GM12878 (cell line): ENCODE results near the gene ROBO1. TPM values are rescaled to one million over a fixed set of nuclear protein-coding genes. Genes with fewer than 3 reads are reported as not detected.
A peak's percentile ranks its signal among the peaks of the same experiment; 100 is the strongest.

ENCODE experiments used
- ATAC-seq: fragments of 200-7000 bp; cut with Tn5 transposase; 3 replicates; pipeline ENCODE4 v1.9.1; 2020; ENCODE audit warnings: mild to moderate bottlenecking, moderate library complexity
- BruUV-seq: library from RNA; stranded (reverse); fragments of 400-500 nt; replicated peaks from 2 replicates; lab custom pipeline; 2021; lab: Mats Ljungman, UMichigan
- CTCF ChIA-PET: fragments of 300-600 bp; sonication (Branson Sonifier 250); formaldehyde crosslinking; extraction: SDS; loops from one replicate; lab custom pipeline; 2021; ENCODE audit warnings: inconsistent platforms; lab: Yijun Ruan, JAX
- POLR2A ChIA-PET: fragments of 350-600 bp; formaldehyde crosslinking; extraction: SDS; loops from one replicate; lab custom pipeline; 2021; ENCODE audit warnings: inconsistent platforms; lab: Charles Lee
- RAD21 ChIA-PET: fragments of 300-600 bp; sonication (Branson Sonifier 250); formaldehyde crosslinking; loops from one replicate; lab custom pipeline; 2023; ENCODE audit warnings: antibody characterized with exemption; ENCODE audit not compliant: unreplicated experiment; lab: Charles Lee
- SMC1A ChIA-PET: fragments of 300-600 bp; sonication (Branson Sonifier 250); formaldehyde crosslinking; loops from one replicate; lab custom pipeline; 2023; ENCODE audit not compliant: unreplicated experiment, uncharacterized antibody; lab: Charles Lee
- DNase-seq: peaks from one replicate; pipeline ENCODE4 v3.0.0-alpha.2; 2011; ENCODE audit warnings: low read depth, low spot score
- FAIRE-seq: peaks from 3 replicates; lab custom pipeline; 2011; peaks lifted over from hg19 to GRCh38; lab: Jason Lieb, UNC
- H2AFZ ChIP-seq: 2 replicates; pipeline ENCODE4 v1.6.0; 2011; ENCODE audit warnings: low read depth, low read length, control low read depth; ENCODE audit not compliant: control insufficient read depth
- H3K27ac ChIP-seq: 2 replicates; pipeline ENCODE4 v1.5.1; 2011; ENCODE audit warnings: control low read depth; ENCODE audit not compliant: control insufficient read depth, insufficient read depth
- H3K27me3 ChIP-seq, 2 experiments: replicated peaks in 1 of 2; 2 replicates each; pipeline versions ENCODE4 v1.6.0 to v1.6.1; 2011; ENCODE audit warnings: low read length in 1 of 2; ENCODE audit not compliant: control insufficient read depth in 2 of 2, insufficient read depth in 2 of 2
- H3K36me3 ChIP-seq, 2 experiments: 2 replicates each; pipeline ENCODE4 v1.5.1; 2011; ENCODE audit warnings: low read length in 1 of 2; ENCODE audit not compliant: control insufficient read depth in 2 of 2, insufficient read depth in 2 of 2
- H3K4me1 ChIP-seq: 2 replicates; pipeline ENCODE4 v1.6.1; 2011; ENCODE audit warnings: mild to moderate bottlenecking, low read length, moderate library complexity, mixed read lengths; ENCODE audit not compliant: control insufficient read depth, insufficient read depth
- H3K4me2 ChIP-seq: 2 replicates; pipeline ENCODE4 v1.6.0; 2011; ENCODE audit warnings: control low read depth; ENCODE audit not compliant: control insufficient read depth, insufficient read depth
- H3K4me3 ChIP-seq: fragments of 200-600 bp; sonication (generic); 2 replicates; pipeline ENCODE4 v1.5.1; 2016
- H3K79me2 ChIP-seq: 2 replicates; pipeline ENCODE4 v1.6.0; 2011; ENCODE audit warnings: low read length; ENCODE audit not compliant: control insufficient read depth, insufficient read depth
- H3K9ac ChIP-seq: 2 replicates; pipeline ENCODE4 v1.8.0; 2011; ENCODE audit warnings: low read length, control low read depth, mixed read lengths; ENCODE audit not compliant: control insufficient read depth, insufficient read depth
- H3K9me3 ChIP-seq: replicated peaks from 3 replicates; pipeline ENCODE4 v1.5.1; 2011; ENCODE audit warnings: mild to moderate bottlenecking, low read length; ENCODE audit not compliant: control insufficient read depth, insufficient read depth
- H4K20me1 ChIP-seq: 2 replicates; pipeline ENCODE4 v1.6.0; 2011; ENCODE audit not compliant: control insufficient read depth, insufficient read depth
- CREM ChIP-seq: IDR thresholded peaks from 2 replicates; pipeline ENCODE4 v1.6.1; 2014; ENCODE audit warnings: antibody characterized with exemption, low read depth
- FOXM1 ChIP-seq: IDR thresholded peaks from 2 replicates; pipeline ENCODE4 v1.6.1; 2012; ENCODE audit warnings: low read depth, mild to moderate bottlenecking, inconsistent platforms, low read length, moderate library complexity
- GABPA ChIP-seq: IDR thresholded peaks from 2 replicates; pipeline ENCODE4 v1.6.1; 2014; ENCODE audit warnings: antibody characterized with exemption, low read depth, mild to moderate bottlenecking, inconsistent platforms
- GATAD2B ChIP-seq: fragments of 450-650 bp; conservative IDR thresholded peaks from 2 replicates; pipeline ENCODE4 v1.6.1; 2017; ENCODE audit warnings: low read depth, mild to moderate bottlenecking, moderate library complexity
- IRF4 ChIP-seq: IDR thresholded peaks from 2 replicates; pipeline ENCODE4 v1.6.1; 2011; ENCODE audit warnings: low read depth, low read length
- MLLT1 ChIP-seq: fragments of 450-650 bp; IDR thresholded peaks from 2 replicates; pipeline ENCODE4 v1.6.1; 2016; ENCODE audit warnings: mild to moderate bottlenecking
- NFIC ChIP-seq: IDR thresholded peaks from 2 replicates; pipeline ENCODE4 v1.6.1; 2012; ENCODE audit warnings: low read depth, mild to moderate bottlenecking, inconsistent platforms, low read length, moderate library complexity
- RCOR1 ChIP-seq: conservative IDR thresholded peaks from 2 replicates; pipeline ENCODE4 v1.6.1; 2012; ENCODE audit warnings: low read depth, low read length, improper control_type of control experiment
- SMAD1 ChIP-seq: fragments of 450-650 bp; IDR thresholded peaks from 2 replicates; pipeline ENCODE4 v1.6.1; 2018; ENCODE audit warnings: mild to moderate bottlenecking, low read depth; ENCODE audit not compliant: partially characterized antibody
- STAT3 ChIP-seq: IDR thresholded peaks from 2 replicates; pipeline ENCODE4 v1.6.1; 2011; ENCODE audit warnings: low read depth, low read length, improper control_type of control experiment
- USF2 ChIP-seq: IDR thresholded peaks from 2 replicates; pipeline ENCODE4 v1.6.1; 2011; ENCODE audit warnings: low read depth, low read length, improper control_type of control experiment, borderline replicate concordance
- ZBTB4 ChIP-seq: fragments of 450-650 bp; formaldehyde crosslinking; IDR thresholded peaks from 2 replicates; pipeline ENCODE4 v1.4.0; 2022; ENCODE audit warnings: mild to moderate bottlenecking, moderate library complexity
- ZNF24 ChIP-seq: fragments of 450-650 bp; IDR thresholded peaks from 2 replicates; pipeline ENCODE4 v1.6.1; 2017; ENCODE audit warnings: antibody characterized with exemption, mild to moderate bottlenecking
- WGBS: methylation state at CpG from one replicate; pipeline ENCODE4 v1.1.6; 2016; ENCODE audit warnings: low lambda C conversion rate; ENCODE audit not compliant: insufficient replicate concordance, insufficient coverage; ENCODE audit errors: missing lambda C conversion rate; 5-methylcytosine and 5-hydroxymethylcytosine counted together
- in situ Hi-C: fragments of 300-500 bp; cut with MboI; formaldehyde crosslinking; loops from 9 replicates; pipeline ENCODE4 v1.14.3; 2018; ENCODE audit warnings: mixed read lengths
- intact Hi-C: fragments of 100-400 bp; cut with micrococcal nuclease; formaldehyde crosslinking; loops from one replicate; pipeline ENCODE4 v1.14.2; 2022; ENCODE audit not compliant: unreplicated experiment
- polyA plus RNA-seq, 11 experiments: library from polyadenylated mRNA; depleted of rRNA in 4 of 11; unstranded in 6 of 11; stranded (reverse) in 5 of 11; fragments of >200 nt; fragmentation: Nextera tagmentation in 4 of 11; fragmentation: Illumina TruSeq in 1 of 11; extraction: Ambion mirVana in 4 of 11; extraction: Trizol in 1 of 11; gene quantifications; 1 replicate in 1 of 11; 2 replicates in 10 of 11; pipeline versions ENCODE4 v1.2.1 to v1.2.3, GENCODE V29; 2011 to 2016; ENCODE audit warnings: inconsistent platforms in 2 of 11, missing spikeins in 2 of 11, low read depth in 1 of 11
- total RNA-seq, 4 experiments: library from RNA; depleted of rRNA in 3 of 4; stranded (reverse); fragments of >200 nt in 3 of 4; fragmentation: Illumina TruSeq in 1 of 4; extraction: Trizol in 1 of 4; gene quantifications; 2 replicates each; pipeline versions ENCODE4 v1.2.1 to v1.2.3, GENCODE V29; 2013 to 2021
- TF ChIP-seq, protein P1 (sequence below): fragments of 450-650 bp; IDR thresholded peaks from 2 replicates; pipeline ENCODE4 v1.6.1; 2017; ENCODE audit warnings: mild to moderate bottlenecking, moderate library complexity

Gene ROBO1
- total and polyA plus RNA-seq, 10 of the 15 experiments (the other 5 are each of a cell fraction or from before 2014, with no cell fraction given) = 0.29 to 46.5 (median 1.2) TPM

DNA sequence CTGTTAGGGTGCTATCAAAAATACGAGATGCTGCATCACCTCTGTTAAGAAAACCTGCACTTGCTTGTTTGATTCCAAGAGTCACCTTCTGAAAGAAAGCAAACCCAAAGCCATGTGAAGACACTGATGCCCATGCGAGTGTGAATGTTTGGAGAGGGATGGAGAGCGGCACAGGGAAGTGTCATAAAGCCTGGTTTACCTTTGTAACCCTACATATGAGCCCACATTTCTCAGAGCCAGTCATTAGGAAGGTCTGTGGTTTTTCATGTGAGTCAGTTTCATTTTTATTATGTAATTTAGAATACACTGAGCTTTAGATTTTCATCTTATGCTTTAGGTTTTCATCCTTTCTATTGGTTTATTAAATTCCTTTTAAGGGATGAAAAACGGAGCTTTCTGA, 896.8 kb downstream of the ROBO1 start:
- H3K9ac ChIP-seq = no peak overlapping the region
- CTCF ChIA-PET = interaction anchor here (0.7 to 2.5 kb wide), 7 partner anchors 7 to 107 kb away, joined by 3 to 9 read pairs (median 6); no protein-coding TSS in a partner anchor
- intact Hi-C loops = loop anchor here (5.0 kb wide), 3 partner anchors 106 to 209 kb away; no protein-coding TSS in a partner anchor
- no peaks in the 10 kb centered on the region for H3K36me3 ChIP-seq
- BruUV-seq = no TSS peak
- H3K27me3 ChIP-seq = no peaks in the 10 kb centered on the region
- no peak overlapping the region for H3K27ac ChIP-seq
- peak; percentile 47 for DNase-seq
- no peaks in the 10 kb centered on the region for H4K20me1 ChIP-seq
- no peak overlapping the region for H2AFZ ChIP-seq
- RAD21 ChIA-PET = interaction anchor here (0.6 to 3.4 kb wide), 26 partner anchors 9 to 208 kb away, joined by 3 to 31 read pairs (median 4); no protein-coding TSS in a partner anchor
- H3K9me3 ChIP-seq = no peaks in the 10 kb centered on the region
- peak; percentile 47 for FAIRE-seq
- no peak overlapping the region for H3K4me3 ChIP-seq
- H3K4me2 ChIP-seq = no peak overlapping the region
- in situ Hi-C loops = no loop called here
- H3K4me1 ChIP-seq = no peaks in the 10 kb centered on the region
- 9% methylated on average over 4 of the region's 4 CpGs for WGBS
- POLR2A ChIA-PET = interaction anchor here (1.0 to 1.3 kb wide), 3 partner anchors 16 to 33 kb away, joined by 3 to 6 read pairs (median 4); no protein-coding TSS in a partner anchor
- H3K79me2 ChIP-seq = no peaks in the 10 kb centered on the region
- ATAC-seq = peak; percentile 85
- SMC1A ChIA-PET = interaction anchor here (0.6 to 4.8 kb wide), 29 partner anchors 9 to 153 kb away, joined by 3 to 33 read pairs (median 6); no protein-coding TSS in a partner anchor
- TF ChIP-seq GATAD2B = no peak
- TF ChIP-seq RCOR1 = no peak
- TF ChIP-seq CREM = no peak
- TF ChIP-seq NFIC = no peak
- TF ChIP-seq GABPA = no peak
- TF ChIP-seq FOXM1 = no peak
- TF ChIP-seq STAT3 = no peak
- 0 out of 2 replicates have a peak, but pooled peaks have one; percentile 17 for TF ChIP-seq MLLT1
- TF ChIP-seq, protein P1, sequence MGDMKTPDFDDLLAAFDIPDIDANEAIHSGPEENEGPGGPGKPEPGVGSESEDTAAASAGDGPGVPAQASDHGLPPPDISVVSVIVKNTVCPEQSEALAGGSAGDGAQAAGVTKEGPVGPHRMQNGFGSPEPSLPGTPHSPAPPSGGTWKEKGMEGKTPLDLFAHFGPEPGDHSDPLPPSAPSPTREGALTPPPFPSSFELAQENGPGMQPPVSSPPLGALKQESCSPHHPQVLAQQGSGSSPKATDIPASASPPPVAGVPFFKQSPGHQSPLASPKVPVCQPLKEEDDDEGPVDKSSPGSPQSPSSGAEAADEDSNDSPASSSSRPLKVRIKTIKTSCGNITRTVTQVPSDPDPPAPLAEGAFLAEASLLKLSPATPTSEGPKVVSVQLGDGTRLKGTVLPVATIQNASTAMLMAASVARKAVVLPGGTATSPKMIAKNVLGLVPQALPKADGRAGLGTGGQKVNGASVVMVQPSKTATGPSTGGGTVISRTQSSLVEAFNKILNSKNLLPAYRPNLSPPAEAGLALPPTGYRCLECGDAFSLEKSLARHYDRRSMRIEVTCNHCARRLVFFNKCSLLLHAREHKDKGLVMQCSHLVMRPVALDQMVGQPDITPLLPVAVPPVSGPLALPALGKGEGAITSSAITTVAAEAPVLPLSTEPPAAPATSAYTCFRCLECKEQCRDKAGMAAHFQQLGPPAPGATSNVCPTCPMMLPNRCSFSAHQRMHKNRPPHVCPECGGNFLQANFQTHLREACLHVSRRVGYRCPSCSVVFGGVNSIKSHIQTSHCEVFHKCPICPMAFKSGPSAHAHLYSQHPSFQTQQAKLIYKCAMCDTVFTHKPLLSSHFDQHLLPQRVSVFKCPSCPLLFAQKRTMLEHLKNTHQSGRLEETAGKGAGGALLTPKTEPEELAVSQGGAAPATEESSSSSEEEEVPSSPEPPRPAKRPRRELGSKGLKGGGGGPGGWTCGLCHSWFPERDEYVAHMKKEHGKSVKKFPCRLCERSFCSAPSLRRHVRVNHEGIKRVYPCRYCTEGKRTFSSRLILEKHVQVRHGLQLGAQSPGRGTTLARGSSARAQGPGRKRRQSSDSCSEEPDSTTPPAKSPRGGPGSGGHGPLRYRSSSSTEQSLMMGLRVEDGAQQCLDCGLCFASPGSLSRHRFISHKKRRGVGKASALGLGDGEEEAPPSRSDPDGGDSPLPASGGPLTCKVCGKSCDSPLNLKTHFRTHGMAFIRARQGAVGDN = no peak
- no peak for TF ChIP-seq SMAD1
- no peak for TF ChIP-seq IRF4
- no peak for TF ChIP-seq USF2
- no peak for TF ChIP-seq ZNF24
- TF ChIP-seq ZBTB4 (CRISPR knock-in tag) = no peak
